ENCODE measurements around the gene EAPP.
"Not testable (repeated sequence)": the region's sequence is repeated elsewhere in the genome, so short reads cannot be mapped to it uniquely, and the experiment has no call there.

DNA sequence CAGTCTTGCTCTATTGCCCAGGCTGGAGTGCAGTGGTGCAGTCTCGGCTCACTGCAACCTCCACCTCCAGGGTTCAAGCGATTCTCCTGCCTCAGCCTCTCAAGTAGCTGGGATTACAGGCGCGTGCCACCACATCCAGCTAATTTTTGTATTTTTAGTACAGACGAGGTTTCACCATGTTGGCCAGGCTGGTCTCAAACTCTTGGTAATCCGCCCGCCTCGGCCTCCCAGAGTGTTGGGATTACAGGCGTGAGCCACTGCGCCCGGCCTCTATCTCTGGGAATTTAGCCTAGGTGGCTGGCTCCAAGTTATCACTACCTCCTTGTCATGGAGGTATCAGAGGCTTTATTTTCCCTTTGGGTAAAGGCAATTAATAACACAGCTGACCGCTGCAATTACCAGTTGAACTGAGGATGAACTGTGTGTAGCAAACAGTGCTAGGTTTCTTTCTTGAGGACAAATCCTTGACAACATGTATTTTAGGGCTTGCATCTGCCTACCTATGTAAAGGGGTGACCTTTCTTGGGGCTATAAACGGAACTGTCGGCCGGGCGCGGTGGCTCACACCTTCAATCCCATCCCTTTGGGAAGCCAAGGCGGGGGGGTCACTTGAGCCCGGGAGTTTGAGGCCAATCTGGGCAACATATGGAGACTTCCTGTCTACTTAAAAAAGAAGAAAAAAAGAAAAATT, 9.9 kb upstream of the EAPP start:
- TF ChIP-seq, protein P1, sequence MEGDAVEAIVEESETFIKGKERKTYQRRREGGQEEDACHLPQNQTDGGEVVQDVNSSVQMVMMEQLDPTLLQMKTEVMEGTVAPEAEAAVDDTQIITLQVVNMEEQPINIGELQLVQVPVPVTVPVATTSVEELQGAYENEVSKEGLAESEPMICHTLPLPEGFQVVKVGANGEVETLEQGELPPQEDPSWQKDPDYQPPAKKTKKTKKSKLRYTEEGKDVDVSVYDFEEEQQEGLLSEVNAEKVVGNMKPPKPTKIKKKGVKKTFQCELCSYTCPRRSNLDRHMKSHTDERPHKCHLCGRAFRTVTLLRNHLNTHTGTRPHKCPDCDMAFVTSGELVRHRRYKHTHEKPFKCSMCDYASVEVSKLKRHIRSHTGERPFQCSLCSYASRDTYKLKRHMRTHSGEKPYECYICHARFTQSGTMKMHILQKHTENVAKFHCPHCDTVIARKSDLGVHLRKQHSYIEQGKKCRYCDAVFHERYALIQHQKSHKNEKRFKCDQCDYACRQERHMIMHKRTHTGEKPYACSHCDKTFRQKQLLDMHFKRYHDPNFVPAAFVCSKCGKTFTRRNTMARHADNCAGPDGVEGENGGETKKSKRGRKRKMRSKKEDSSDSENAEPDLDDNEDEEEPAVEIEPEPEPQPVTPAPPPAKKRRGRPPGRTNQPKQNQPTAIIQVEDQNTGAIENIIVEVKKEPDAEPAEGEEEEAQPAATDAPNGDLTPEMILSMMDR (conservative IDR thresholded peaks at IDR 0.05; ENCODE audit: low read depth, low read length) = not testable (repeated sequence)
- not testable (repeated sequence) for TF ChIP-seq POLR2A (IDR thresholded peaks at IDR 0.05; ENCODE audit: low read depth, low read length); RCOR1 (IDR thresholded peaks at IDR 0.05; ENCODE audit: insufficient replicate concordance, low read length)

Measured in IMR-90 (cell line).